ENCODE measurements around the gene GDA. TPM values are rescaled to one million over a fixed set of nuclear protein-coding genes. Genes with fewer than 3 reads are reported as not detected.
"Not testable (repeated sequence)": the region's sequence is repeated elsewhere in the genome, so short reads cannot be mapped to it uniquely, and the experiment has no call there.

GDA gene
- total RNA-seq, 1 donor from 2014 or later, result not detected

GRCh38 chr9:72274916-72275315 is 125.7 kb downstream of the GDA start:
- DNase-seq (ENCODE audit: low read depth, low spot score), result no peak

- no peak for DNase-seq (ENCODE audit: low read depth, low spot score)
These were observed 127.2 kb downstream of the GDA start for GRCh38 chr9:72276429-72276828.

- DNase-seq (ENCODE audit: low read depth, low spot score), result no peak
These were observed 129.7 kb downstream of the GDA start for GRCh38 chr9:72278959-72279358.

GRCh38 chr9:72280913-72281500 is 131.8 kb downstream of the GDA start:
- DNase-seq (ENCODE audit: low read depth, low spot score), result peak; percentile 5

GRCh38 chr9:72289401-72289800 is 140.2 kb downstream of the GDA start:
- no peak for DNase-seq (ENCODE audit: low read depth, low spot score)

- no peak for DNase-seq (ENCODE audit: low read depth, low spot score)
These were observed 141.1 kb downstream of the GDA start for GRCh38 chr9:72290311-72290710.

- not testable (repeated sequence) for DNase-seq (ENCODE audit: low read depth, low spot score)
These were observed 142.3 kb downstream of the GDA start for GRCh38 chr9:72291576-72291975.

GRCh38 chr9:72292256-72292682 is 143.0 kb downstream of the GDA start:
- no peak for DNase-seq (ENCODE audit: low read depth, low spot score)

GRCh38 chr9:72292874-72293607 is 143.8 kb downstream of the GDA start:
- peak; percentile 19 for DNase-seq (ENCODE audit: low read depth, low spot score)

GRCh38 chr9:72294936-72295335 is 145.7 kb downstream of the GDA start:
- no peak for DNase-seq (ENCODE audit: low read depth, low spot score)

- DNase-seq (ENCODE audit: low read depth, low spot score), result no peak
These were observed 148.3 kb downstream of the GDA start for GRCh38 chr9:72297516-72297915.

- no peak for DNase-seq (ENCODE audit: low read depth, low spot score)
These were observed 149.9 kb downstream of the GDA start for GRCh38 chr9:72299017-72299603.

- DNase-seq (ENCODE audit: low read depth, low spot score), result no peak
These were observed 151.6 kb downstream of the GDA start for GRCh38 chr9:72300873-72301272.

Other genes starting within 250 kb of the GDA start
- 26.1 and 29.8 TPM in 2 replicates for gene ABHD17B, start 238.2 kb upstream of the GDA start, total RNA-seq
- gene C9orf85, start 237.8 kb upstream of the GDA start, total RNA-seq, result 8.8 and 11.3 TPM in 2 replicates
- gene C9orf57, start 88.8 kb upstream of the GDA start, total RNA-seq, result not detected in 2 replicates
- 119 and 129 TPM in 2 replicates for gene ZFAND5, start 215.8 kb downstream of the GDA start, total RNA-seq